ENCODE measurements around the gene MPP3. TPM values are rescaled to one million over a fixed set of nuclear protein-coding genes. Genes with fewer than 3 reads are reported as not detected.

MPP3 gene
- polyA plus RNA-seq, 1 donor (not counting 4 experiments of a cell fraction or from before 2014, with no cell fraction given), result 7.4 TPM

DNA sequence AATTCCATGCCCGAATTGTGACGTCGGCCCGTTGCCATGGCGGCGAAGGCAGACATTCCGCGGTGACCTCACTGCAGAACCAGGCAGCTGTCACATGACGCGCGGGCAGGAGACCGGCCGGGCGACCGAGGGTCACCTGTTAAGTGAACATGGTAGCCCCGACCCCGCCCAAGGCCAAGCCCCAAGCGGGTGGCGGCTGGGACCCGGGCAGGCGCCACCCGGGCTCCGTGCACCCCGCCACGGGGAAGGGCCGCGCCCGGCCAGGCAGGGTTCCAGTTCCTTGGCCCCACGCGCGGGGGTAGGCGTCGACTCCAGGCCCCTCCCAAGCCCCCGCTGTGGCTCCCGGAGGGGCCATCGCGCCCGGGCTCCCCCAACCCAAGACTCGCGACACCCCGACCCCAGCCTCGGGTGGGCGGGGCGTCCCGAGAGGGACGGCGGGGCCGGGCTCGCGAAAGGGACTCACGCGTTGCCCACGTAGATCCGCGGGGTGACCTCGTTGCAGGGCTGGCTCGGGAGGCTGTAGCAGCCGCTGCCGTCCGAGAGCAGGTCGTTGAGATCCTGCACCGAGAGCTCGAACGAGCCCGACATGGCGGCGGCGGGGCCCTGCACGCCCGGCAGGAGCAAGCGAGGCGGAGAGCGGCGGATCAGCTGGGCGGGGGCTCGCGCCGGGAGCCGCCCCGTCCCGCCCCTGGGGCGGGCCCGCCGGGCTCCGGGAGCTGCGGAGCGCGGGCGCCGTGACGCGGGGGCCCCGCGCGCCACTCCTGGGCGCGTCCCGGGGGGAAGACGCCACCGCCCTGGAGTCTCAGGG is 54.4 kb downstream of the MPP3 start, which contains the start of gene DUSP3:
TSS of gene DUSP3 (minus strand) at position 641 of the 808 bp plus-strand sequence. CDS start at position 588, 53 bp downstream.
- no peak for DNase-seq (ENCODE audit: low read depth, low spot score)
- Histone ChIP-seq H3K79me2 (ENCODE audit: control insufficient read depth, insufficient read depth, low read length) (peaks cover 19% of the 10 kb centered on the region), H3K9ac (ENCODE audit: control insufficient read depth, extremely low read depth, insufficient read depth, low read length) (peak within 1 kb of the TSS; percentile 94), H3K4me3 (ENCODE audit: control insufficient read depth in 2 of 3, extremely low read depth in 1 of 3, insufficient read depth in 2 of 3, low read depth in 1 of 3, low read length in 3 of 3) (peak within 1 kb of the TSS; percentile 78 to 95 (median 78)), H3K4me2 (ENCODE audit: control insufficient read depth, extremely low read depth, insufficient read depth, low read depth, low read length) (peak within 1 kb of the TSS; percentile 90), H3K27me3 (ENCODE audit: control insufficient read depth, extremely low read depth, insufficient read depth, low read length) (no peaks in the 10 kb centered on the region), H3K4me1 (ENCODE audit: control insufficient read depth, extremely low read depth, insufficient read depth, low read length) (peaks cover 14% of the 10 kb centered on the region), H4K20me1 (ENCODE audit: control insufficient read depth, extremely low read depth, insufficient read depth, low read length) (no peaks in the 10 kb centered on the region), H3K27ac (ENCODE audit: control insufficient read depth, insufficient read depth, low read length) (peak within 1 kb of the TSS; percentile 91), H2AFZ (ENCODE audit: control insufficient read depth, low read length) (peak within 1 kb of the TSS; percentile 86), H3K9me1 (ENCODE audit: control insufficient read depth, extremely low read depth, insufficient read depth, low read length) (no peaks in the 10 kb centered on the region), H3K9me3 (ENCODE audit: control insufficient read depth, low read depth, low read length) (no peaks in the 10 kb centered on the region), H3K36me3 (ENCODE audit: control insufficient read depth in 2 of 2, extremely low read depth in 1 of 2, insufficient read depth in 2 of 2, low read length in 2 of 2) (peaks cover 16% of the 10 kb centered on the region in 2 experiments)
- dilution Hi-C loops (cut with MboI; ENCODE audit: extremely low pct_ligation_motif_present, low sequenced_read_pairs), result no loop called here
- TF ChIP-seq, protein P1, sequence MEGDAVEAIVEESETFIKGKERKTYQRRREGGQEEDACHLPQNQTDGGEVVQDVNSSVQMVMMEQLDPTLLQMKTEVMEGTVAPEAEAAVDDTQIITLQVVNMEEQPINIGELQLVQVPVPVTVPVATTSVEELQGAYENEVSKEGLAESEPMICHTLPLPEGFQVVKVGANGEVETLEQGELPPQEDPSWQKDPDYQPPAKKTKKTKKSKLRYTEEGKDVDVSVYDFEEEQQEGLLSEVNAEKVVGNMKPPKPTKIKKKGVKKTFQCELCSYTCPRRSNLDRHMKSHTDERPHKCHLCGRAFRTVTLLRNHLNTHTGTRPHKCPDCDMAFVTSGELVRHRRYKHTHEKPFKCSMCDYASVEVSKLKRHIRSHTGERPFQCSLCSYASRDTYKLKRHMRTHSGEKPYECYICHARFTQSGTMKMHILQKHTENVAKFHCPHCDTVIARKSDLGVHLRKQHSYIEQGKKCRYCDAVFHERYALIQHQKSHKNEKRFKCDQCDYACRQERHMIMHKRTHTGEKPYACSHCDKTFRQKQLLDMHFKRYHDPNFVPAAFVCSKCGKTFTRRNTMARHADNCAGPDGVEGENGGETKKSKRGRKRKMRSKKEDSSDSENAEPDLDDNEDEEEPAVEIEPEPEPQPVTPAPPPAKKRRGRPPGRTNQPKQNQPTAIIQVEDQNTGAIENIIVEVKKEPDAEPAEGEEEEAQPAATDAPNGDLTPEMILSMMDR (optimal IDR thresholded peaks at IDR 0.05 in 1 of 3, IDR thresholded peaks at IDR 0.05 in 1 of 3, conservative IDR thresholded peaks at IDR 0.05 in 1 of 3; ENCODE audit: extremely low read depth in 1 of 3, insufficient read depth in 2 of 3, low read length in 3 of 3), result no peak
- no peak for TF ChIP-seq EZH2 (IDR thresholded peaks at IDR 0.05; ENCODE audit: low read length)
- no peak for FAIRE-seq

DNA sequence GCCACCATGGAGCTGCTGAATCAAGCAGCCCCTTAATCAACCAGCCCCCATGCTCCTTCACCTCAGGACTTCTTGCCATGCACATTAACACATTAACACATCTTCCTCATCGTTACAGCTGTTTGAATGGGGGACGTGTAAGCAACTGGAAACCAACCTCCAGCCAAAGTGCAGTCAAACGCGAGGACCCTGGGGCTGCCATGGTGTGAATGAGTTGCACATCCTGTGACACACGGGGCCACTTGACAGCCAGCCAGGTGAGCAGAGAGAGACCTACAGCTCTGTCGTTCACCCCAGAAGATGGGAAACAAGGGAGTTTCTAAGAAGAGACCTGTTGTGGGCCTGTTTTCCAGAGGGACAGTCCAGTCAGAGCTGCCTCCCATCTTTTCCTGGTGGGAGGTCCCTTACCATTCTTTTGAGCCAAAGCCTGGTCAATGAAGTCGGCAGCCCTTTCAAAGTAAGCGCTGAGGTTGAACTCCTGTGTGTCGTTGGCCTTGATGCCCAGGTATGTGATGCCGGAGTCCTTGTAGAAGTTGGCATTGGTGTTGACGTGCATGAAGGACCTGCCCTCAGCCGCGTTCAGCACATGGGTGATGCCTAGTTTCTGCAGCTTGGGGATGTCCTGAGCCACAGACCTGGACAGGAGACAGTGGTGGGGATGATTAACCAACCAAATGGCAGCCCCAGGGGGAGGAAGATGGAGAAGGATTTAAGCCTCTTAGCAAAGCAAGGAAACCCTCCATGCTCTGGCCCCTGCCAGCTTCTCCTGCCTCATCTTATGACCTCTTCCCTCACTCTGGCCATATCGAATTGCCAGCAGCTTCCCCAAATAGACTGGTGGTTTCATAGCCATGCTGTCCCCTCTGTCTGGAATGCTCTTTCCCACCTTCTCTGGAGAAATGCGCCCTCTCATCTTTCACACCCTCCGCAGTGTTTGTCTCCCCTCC is 58.4 kb downstream of the MPP3 start:
- Histone ChIP-seq H3K9me1 (ENCODE audit: control insufficient read depth, extremely low read depth, insufficient read depth, low read length) (no peaks in the 10 kb centered on the region), H3K27ac (ENCODE audit: control insufficient read depth, insufficient read depth, low read length) (no peak overlapping the region), H4K20me1 (ENCODE audit: control insufficient read depth, extremely low read depth, insufficient read depth, low read length) (no peaks in the 10 kb centered on the region), H3K9me3 (ENCODE audit: control insufficient read depth, low read depth, low read length) (no peaks in the 10 kb centered on the region), H2AFZ (ENCODE audit: control insufficient read depth, low read length) (no peak overlapping the region), H3K36me3 (ENCODE audit: control insufficient read depth in 2 of 2, extremely low read depth in 1 of 2, insufficient read depth in 2 of 2, low read length in 2 of 2) (peaks cover 28 to 34% of the 10 kb centered on the region in 2 experiments), H3K79me2 (ENCODE audit: control insufficient read depth, insufficient read depth, low read length) (peaks cover 19% of the 10 kb centered on the region), H3K9ac (ENCODE audit: control insufficient read depth, extremely low read depth, insufficient read depth, low read length) (no peak overlapping the region), H3K4me2 (ENCODE audit: control insufficient read depth, extremely low read depth, insufficient read depth, low read depth, low read length) (no peak overlapping the region), H3K27me3 (ENCODE audit: control insufficient read depth, extremely low read depth, insufficient read depth, low read length) (no peaks in the 10 kb centered on the region), H3K4me1 (ENCODE audit: control insufficient read depth, extremely low read depth, insufficient read depth, low read length) (peaks cover 13% of the 10 kb centered on the region), H3K4me3 (ENCODE audit: control insufficient read depth in 2 of 3, extremely low read depth in 1 of 3, insufficient read depth in 2 of 3, low read depth in 1 of 3, low read length in 3 of 3) (no peak overlapping the region)
- dilution Hi-C loops (cut with MboI; ENCODE audit: extremely low pct_ligation_motif_present, low sequenced_read_pairs), result no loop called here
- no peak for FAIRE-seq
- TF ChIP-seq, protein P1 (optimal IDR thresholded peaks at IDR 0.05 in 1 of 3, IDR thresholded peaks at IDR 0.05 in 1 of 3, conservative IDR thresholded peaks at IDR 0.05 in 1 of 3; ENCODE audit: extremely low read depth in 1 of 3, insufficient read depth in 2 of 3, low read length in 3 of 3), result no peak
- TF ChIP-seq EZH2 (IDR thresholded peaks at IDR 0.05; ENCODE audit: low read length), result no peak
- DNase-seq (ENCODE audit: low read depth, low spot score), result no peak

Measured in keratinocyte (primary cell).